IPS-20b (cell line): ENCODE results near the gene GJB4.

Experiments used
- H3K27ac ChIP-seq: one replicate; pipeline ENCODE4 v1.5.1; 2013; ENCODE audit warnings: low read length
- H3K27me3 ChIP-seq: 2 replicates; pipeline ENCODE4 v1.6.1; 2013; ENCODE audit warnings: mild to moderate bottlenecking, low read length, inconsistent platforms; ENCODE audit not compliant: insufficient read depth
- H3K36me3 ChIP-seq: 2 replicates; pipeline ENCODE4 v1.6.1; 2013; ENCODE audit warnings: low read depth, mild to moderate bottlenecking, inconsistent platforms, low read length, moderate library complexity; ENCODE audit not compliant: insufficient read depth
- H3K4me1 ChIP-seq: 2 replicates; pipeline ENCODE4 v1.6.1; 2013; ENCODE audit warnings: mild to moderate bottlenecking, control low read depth, inconsistent platforms, low read length, moderate library complexity; ENCODE audit not compliant: insufficient read depth
- H3K4me3 ChIP-seq: 2 replicates; pipeline ENCODE4 v1.5.1; 2013; ENCODE audit warnings: mild to moderate bottlenecking, low read length, inconsistent platforms
- H3K9ac ChIP-seq: 2 replicates; pipeline ENCODE4 v1.6.1; 2013; ENCODE audit warnings: low read depth, mild to moderate bottlenecking, inconsistent platforms, low read length, moderate library complexity
- H3K9me3 ChIP-seq: 2 replicates; pipeline ENCODE4 v1.6.1; 2013; ENCODE audit warnings: mild to moderate bottlenecking, low read depth, low read length, inconsistent platforms; ENCODE audit not compliant: insufficient read depth

The GJB4 gene

DNA sequence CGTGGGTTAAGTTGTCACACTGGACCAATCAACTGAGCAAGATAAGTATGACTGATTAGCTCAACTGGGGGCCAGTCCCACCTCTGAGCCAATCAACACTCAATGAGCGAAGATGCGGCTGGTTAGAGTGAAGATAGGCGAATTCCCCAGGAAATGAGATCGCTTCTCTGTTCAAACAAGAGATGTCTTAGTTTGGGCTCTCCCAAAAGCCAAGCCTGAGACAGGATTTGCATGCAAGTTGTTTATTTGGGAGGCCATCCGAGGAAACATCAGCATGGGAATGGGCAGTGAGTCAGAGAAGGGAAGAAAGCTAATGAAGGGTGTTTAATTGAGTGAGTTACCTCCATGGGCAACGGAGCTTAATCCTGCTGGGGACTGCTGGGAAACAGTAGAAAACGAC is 9.5 kb upstream of the GJB4 start:
- no peak overlapping the region for H3K4me3 ChIP-seq
- H3K36me3 ChIP-seq, result no peaks in the 10 kb centered on the region
- 0 out of 2 replicates have a peak, but pooled peaks cover 4% of the 10 kb centered on the region for H3K4me1 ChIP-seq
- H3K9me3 ChIP-seq, result no peaks in the 10 kb centered on the region
- H3K27ac ChIP-seq, result no peak overlapping the region
- H3K27me3 ChIP-seq, result no peaks in the 10 kb centered on the region
- no peak overlapping the region for H3K9ac ChIP-seq

DNA sequence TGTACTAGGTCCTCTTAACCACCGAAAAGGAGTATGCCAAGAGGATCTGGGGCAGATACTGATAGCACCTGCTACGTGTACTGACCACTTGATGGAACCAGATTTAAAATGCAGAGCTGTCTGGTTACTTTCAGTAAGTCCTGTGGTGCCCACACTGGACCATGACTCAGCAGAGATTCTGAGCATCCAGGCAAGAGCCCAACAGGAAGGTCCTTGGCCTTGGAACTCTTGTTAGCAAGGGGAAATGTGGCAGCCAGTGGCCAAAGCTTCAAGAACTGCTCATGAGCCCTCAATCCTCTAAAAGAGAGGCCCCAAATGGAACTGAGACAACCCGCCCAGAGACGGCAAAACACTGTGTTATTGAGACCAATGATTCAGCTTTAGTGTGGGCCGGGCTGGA is 8.9 kb upstream of the GJB4 start:
- H3K27ac ChIP-seq, result no peak overlapping the region
- 0 out of 2 replicates have a peak, but pooled peaks cover 4% of the 10 kb centered on the region for H3K4me1 ChIP-seq
- H3K27me3 ChIP-seq, result no peaks in the 10 kb centered on the region
- no peaks in the 10 kb centered on the region for H3K36me3 ChIP-seq
- no peak overlapping the region for H3K9ac ChIP-seq
- no peak overlapping the region for H3K4me3 ChIP-seq
- H3K9me3 ChIP-seq, result no peaks in the 10 kb centered on the region

DNA sequence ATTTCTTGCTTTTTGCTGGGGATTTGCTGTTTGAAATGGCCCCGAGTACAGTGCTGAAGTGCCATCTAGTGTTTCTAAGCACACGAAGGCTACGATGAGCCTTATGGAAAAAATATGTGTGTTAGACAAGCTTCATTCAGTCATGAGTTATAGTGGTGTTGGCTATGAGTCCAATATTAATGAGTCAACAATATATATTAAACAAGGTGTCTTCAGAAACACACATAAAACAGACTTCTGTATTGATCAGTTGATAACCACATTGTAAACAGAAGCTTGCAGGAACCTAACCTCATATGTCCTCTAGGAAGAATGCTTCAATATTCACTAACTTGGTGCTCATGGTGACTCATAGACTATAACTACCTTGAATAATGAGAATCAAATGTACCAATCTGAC is 6.4 kb upstream of the GJB4 start:
- no peak overlapping the region for H3K27ac ChIP-seq

DNA sequence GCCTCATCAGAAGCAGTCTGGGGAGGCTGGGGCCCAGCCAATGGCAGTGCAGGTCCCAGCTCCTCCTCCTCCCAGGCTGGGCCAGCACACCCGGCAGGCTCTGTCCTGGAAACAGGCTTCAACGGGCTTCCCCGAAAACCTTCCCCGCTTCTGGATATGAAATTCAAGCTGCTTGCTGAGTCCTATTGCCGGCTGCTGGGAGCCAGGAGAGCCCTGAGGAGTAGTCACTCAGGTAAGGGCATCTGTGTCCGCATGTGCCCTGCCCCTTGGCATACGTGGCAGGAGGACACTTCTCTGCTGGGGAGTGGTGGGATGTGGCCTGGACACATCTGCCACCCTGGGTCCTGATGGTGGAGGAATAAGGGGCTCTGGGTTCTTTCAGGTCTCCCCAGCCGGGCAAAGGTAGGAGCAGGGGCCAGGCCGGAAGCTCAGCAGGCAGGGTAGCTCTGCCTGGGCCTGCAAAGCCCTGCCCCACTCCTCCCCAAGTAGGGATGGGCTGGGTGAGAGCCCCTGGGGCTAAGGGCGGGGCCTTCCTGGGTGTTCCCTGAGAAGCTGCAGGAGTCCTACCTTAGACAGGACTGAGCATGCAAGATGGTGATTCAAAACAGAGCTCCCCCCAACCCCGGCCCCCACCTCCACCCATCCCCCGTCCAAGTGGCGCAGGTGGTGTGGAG is 4.4 kb upstream of the GJB4 start, which contains the start of gene GJB5:
Gene GJB5, plus strand, starts transcription at position 84 of the 674 bp plus-strand sequence. CDS start 2,284 bp downstream, outside the sequence.
- no peaks in the 10 kb centered on the region for H3K27me3 ChIP-seq
- no peak within 1 kb of the TSS for H3K9ac ChIP-seq
- H3K36me3 ChIP-seq, result no peaks in the 10 kb centered on the region
- 0 out of 2 replicates have a peak, but pooled peaks cover 2% of the 10 kb centered on the region for H3K4me1 ChIP-seq
- no peaks in the 10 kb centered on the region for H3K9me3 ChIP-seq
- no peak within 1 kb of the TSS for H3K4me3 ChIP-seq
- H3K27ac ChIP-seq, result no peak within 1 kb of the TSS

More for the DNA sequence above, 6.4 kb upstream of the GJB4 start:
- Histone ChIP-seq H3K9me3 (no peaks in the 10 kb centered on the region), H3K4me1 (0 out of 2 replicates have a peak, but pooled peaks cover 4% of the 10 kb centered on the region), H3K27me3 (no peaks in the 10 kb centered on the region), H3K9ac (no peak overlapping the region), H3K4me3 (no peak overlapping the region), H3K36me3 (no peaks in the 10 kb centered on the region)

DNA sequence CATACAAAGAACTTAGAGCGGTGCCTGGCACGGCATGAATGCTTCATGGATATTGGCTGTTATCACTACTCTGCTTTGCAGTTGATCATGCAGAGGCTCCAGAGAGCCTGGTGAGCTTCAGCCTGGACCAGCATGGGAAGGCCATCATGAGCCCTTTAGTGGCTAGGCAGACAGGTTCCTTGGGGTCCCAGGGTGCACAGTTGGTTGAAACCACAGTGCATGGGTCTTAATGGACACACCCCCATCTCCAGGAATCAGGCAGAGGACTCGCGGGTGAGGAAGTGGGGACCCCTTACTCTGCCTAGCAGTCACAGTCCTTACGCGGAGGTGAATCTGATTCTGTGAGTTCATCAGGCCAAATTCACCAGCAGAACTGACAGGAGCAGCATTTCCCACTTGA is 3.6 kb upstream of the GJB4 start:
- Histone ChIP-seq H3K36me3 (no peaks in the 10 kb centered on the region), H3K4me3 (no peak overlapping the region), H3K27me3 (no peaks in the 10 kb centered on the region), H3K4me1 (0 out of 2 replicates have a peak, but pooled peaks cover 2% of the 10 kb centered on the region), H3K9me3 (no peaks in the 10 kb centered on the region), H3K9ac (no peak overlapping the region), H3K27ac (no peak overlapping the region)

DNA sequence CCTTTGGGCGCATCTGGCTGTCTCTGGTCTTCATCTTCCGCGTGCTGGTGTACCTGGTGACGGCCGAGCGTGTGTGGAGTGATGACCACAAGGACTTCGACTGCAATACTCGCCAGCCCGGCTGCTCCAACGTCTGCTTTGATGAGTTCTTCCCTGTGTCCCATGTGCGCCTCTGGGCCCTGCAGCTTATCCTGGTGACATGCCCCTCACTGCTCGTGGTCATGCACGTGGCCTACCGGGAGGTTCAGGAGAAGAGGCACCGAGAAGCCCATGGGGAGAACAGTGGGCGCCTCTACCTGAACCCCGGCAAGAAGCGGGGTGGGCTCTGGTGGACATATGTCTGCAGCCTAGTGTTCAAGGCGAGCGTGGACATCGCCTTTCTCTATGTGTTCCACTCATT is 2.2 kb upstream of the GJB4 start:
- Histone ChIP-seq H3K36me3 (no peaks in the 10 kb centered on the region), H3K27ac (no peak overlapping the region), H3K4me1 (0 out of 2 replicates have a peak, but pooled peaks cover 2% of the 10 kb centered on the region), H3K27me3 (no peaks in the 10 kb centered on the region), H3K4me3 (no peak overlapping the region), H3K9me3 (no peaks in the 10 kb centered on the region), H3K9ac (no peak overlapping the region)

DNA sequence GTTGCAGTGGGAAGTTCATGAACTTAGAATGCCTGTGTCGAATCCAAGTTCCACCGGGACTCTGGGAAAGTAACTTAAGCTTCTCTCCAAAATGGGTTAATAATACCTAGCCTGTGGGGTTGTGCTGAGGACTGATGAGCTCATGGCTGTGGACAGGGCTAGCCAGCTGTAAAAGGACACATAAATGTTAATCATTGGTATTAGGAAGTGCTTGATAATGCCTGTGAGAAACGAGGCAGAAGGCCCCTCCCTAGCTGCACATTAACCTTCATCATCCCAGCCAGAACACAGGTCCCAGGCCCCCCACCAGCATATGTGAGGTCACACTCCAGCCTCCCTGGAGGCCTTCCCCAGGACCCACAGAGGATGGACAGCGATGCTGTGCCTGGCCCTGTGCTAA is 789 bp upstream of the GJB4 start:
- H3K4me3 ChIP-seq, result no peak overlapping the region
- H3K4me1 ChIP-seq, result peaks cover 12% of the 10 kb centered on the region; the same call in 1 of the 2 replicates
- no peaks in the 10 kb centered on the region for H3K9me3 ChIP-seq
- H3K27ac ChIP-seq, result no peak overlapping the region
- H3K36me3 ChIP-seq, result no peaks in the 10 kb centered on the region
- no peak overlapping the region for H3K9ac ChIP-seq
- peaks cover 2% of the 10 kb centered on the region for H3K27me3 ChIP-seq

DNA sequence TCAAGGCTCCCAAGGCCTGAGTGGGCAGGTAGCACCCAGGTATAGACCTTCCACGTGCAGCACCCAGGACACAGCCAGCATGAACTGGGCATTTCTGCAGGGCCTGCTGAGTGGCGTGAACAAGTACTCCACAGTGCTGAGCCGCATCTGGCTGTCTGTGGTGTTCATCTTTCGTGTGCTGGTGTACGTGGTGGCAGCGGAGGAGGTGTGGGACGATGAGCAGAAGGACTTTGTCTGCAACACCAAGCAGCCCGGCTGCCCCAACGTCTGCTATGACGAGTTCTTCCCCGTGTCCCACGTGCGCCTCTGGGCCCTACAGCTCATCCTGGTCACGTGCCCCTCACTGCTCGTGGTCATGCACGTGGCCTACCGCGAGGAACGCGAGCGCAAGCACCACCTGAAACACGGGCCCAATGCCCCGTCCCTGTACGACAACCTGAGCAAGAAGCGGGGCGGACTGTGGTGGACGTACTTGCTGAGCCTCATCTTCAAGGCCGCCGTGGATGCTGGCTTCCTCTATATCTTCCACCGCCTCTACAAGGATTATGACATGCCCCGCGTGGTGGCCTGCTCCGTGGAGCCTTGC is 1.7 kb downstream of the GJB4 start:
- H3K4me3 ChIP-seq, result no peak overlapping the region
- H3K36me3 ChIP-seq, result no peaks in the 10 kb centered on the region
- no peak overlapping the region for H3K27ac ChIP-seq
- peaks cover 13% of the 10 kb centered on the region; the same call in 1 of the 2 replicates for H3K4me1 ChIP-seq
- no peaks in the 10 kb centered on the region for H3K9me3 ChIP-seq
- H3K9ac ChIP-seq, result no peak overlapping the region
- peaks cover 3% of the 10 kb centered on the region for H3K27me3 ChIP-seq

DNA sequence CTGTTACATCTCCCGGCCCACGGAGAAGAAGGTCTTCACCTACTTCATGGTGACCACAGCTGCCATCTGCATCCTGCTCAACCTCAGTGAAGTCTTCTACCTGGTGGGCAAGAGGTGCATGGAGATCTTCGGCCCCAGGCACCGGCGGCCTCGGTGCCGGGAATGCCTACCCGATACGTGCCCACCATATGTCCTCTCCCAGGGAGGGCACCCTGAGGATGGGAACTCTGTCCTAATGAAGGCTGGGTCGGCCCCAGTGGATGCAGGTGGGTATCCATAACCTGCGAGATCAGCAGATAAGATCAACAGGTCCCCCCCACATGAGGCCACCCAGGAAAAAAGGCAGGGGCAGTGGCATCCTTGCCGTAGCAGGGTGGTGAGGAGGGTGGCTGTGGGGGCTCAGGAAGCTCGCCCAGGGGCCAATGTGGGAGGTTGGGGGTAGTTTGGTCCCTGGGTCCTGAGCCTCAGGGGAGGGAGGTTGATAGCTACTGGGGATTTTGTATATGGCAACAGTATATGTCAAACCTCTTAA is 2.3 kb downstream of the GJB4 start:
- Histone ChIP-seq H3K27ac (no peak overlapping the region), H3K27me3 (peaks cover 3% of the 10 kb centered on the region), H3K9me3 (no peaks in the 10 kb centered on the region), H3K36me3 (no peaks in the 10 kb centered on the region), H3K4me1 (peaks cover 13% of the 10 kb centered on the region; the same call in 1 of the 2 replicates), H3K4me3 (no peak overlapping the region), H3K9ac (no peak overlapping the region)

DNA sequence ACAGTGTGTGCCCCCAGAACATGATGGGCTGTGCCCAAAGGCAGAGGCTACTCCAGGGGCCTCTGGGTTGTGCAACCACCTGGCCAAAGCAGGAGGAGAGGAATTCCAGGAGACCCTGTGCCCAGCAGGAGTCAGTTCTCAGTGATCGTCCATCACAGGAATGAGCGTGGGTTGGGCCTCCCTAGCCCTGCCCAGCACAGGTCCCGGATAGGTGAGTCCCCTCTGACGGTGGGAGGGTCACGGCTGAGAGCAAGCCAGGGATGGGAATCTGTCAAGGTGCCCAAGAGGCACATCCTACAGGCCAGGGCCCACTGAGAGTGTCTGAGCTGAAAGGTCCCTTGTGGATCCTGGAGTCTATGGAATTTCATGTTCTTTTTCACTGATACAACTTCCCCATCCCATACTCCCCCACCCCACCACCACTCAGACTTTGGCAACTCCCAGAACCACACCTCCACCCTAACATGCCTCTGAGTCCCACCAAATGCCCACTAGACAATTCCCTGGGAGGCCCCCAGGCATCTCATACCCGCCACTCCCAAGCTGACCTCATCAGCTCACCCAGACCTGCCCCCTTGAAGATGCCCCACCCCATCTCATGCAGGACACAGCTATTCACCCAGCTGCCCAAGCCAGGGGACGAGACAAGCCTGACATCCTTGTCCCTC is 3.1 kb downstream of the GJB4 start:
- H3K4me1 ChIP-seq, result peaks cover 13% of the 10 kb centered on the region; the same call in 1 of the 2 replicates
- H3K9ac ChIP-seq, result no peak overlapping the region
- H3K9me3 ChIP-seq, result no peaks in the 10 kb centered on the region
- no peak overlapping the region for H3K4me3 ChIP-seq
- H3K27me3 ChIP-seq, result peaks cover 3% of the 10 kb centered on the region
- no peaks in the 10 kb centered on the region for H3K36me3 ChIP-seq
- no peak overlapping the region for H3K27ac ChIP-seq

DNA sequence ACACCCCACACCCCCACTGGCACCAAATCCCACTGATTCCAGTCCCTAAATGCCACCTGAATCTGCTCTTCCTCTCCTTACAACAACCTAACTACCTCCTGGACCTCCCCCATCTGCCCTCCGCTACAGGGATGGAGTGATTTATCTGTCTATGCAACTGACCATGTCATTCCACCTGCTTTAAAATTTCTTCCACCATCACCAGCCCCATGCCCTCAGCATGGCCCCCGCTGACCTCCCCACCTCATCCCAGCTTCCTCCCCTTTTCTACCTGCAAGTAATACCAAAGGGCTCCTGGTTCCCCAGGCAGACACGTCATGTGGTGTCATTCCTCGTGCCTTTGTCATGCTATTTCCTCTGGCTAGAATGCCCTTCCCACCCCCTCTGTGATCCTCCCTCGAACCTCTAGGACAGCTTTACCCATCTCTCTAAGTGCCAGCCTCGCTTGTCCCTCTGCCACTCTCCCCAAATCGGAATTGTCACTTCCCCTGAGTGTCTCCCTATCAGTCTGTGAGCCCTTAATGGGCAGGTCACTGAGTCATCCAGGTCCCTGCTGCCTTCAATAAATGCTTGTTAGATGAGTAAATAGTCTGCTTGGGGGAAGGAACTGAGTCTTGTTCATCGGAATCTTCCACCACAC is 3.7 kb downstream of the GJB4 start:
- H3K9ac ChIP-seq, result no peak overlapping the region
- H3K36me3 ChIP-seq, result no peaks in the 10 kb centered on the region
- peaks cover 13% of the 10 kb centered on the region; the same call in 1 of the 2 replicates for H3K4me1 ChIP-seq
- H3K27me3 ChIP-seq, result peaks cover 3% of the 10 kb centered on the region
- no peaks in the 10 kb centered on the region for H3K9me3 ChIP-seq
- no peak overlapping the region for H3K27ac ChIP-seq
- peak overlapping the region; percentile 34; the same call in 1 of the 2 replicates for H3K4me3 ChIP-seq
